ENCODE measurements around the gene CHAF1A.

CHAF1A gene

GRCh38 chr19:4402171-4403004 lies at the start of gene CHAF1A:
Gene CHAF1A, plus strand, starts transcription at chr19:4402640. Its CDS starts 123 bp downstream, at chr19:4402763.
- peak; percentile 82 to 100 (median 99) for DNase-seq

GRCh38 chr19:4352701-4353121 lies 49.7 kb upstream of the CHAF1A start:
- peak in 6 of 51 donors; percentile 9 to 36 (median 20) for DNase-seq

GRCh38 chr19:4354282-4354681 lies 48.2 kb upstream of the CHAF1A start:
- DNase-seq, result no peak

- no peak for DNase-seq
Measured at GRCh38 chr19:4354897-4355296, 47.5 kb upstream of the CHAF1A start.

GRCh38 chr19:4357095-4357797 lies 45.2 kb upstream of the CHAF1A start:
- DNase-seq, result peak in 2 of 51 donors; percentile 4 to 31

GRCh38 chr19:4357921-4358326 lies 44.5 kb upstream of the CHAF1A start:
- DNase-seq, result no peak

- no peak for DNase-seq
Measured at GRCh38 chr19:4358709-4359626, 43.5 kb upstream of the CHAF1A start.

- DNase-seq, result no peak
Measured at GRCh38 chr19:4359627-4360000, 42.8 kb upstream of the CHAF1A start.

GRCh38 chr19:4360081-4360569 lies 42.3 kb upstream of the CHAF1A start:
- no peak for DNase-seq

- no peak for DNase-seq
Measured at GRCh38 chr19:4360641-4361151, 41.7 kb upstream of the CHAF1A start.

GRCh38 chr19:4361152-4362046 lies 41.0 kb upstream of the CHAF1A start:
- no peak for DNase-seq

GRCh38 chr19:4362101-4362828 lies 40.2 kb upstream of the CHAF1A start:
- no peak for DNase-seq

- DNase-seq, result no peak
Measured at GRCh38 chr19:4362831-4363545, 39.5 kb upstream of the CHAF1A start.

GRCh38 chr19:4363571-4364304 lies 38.7 kb upstream of the CHAF1A start:
- no peak for DNase-seq

- DNase-seq, result no peak
Measured at GRCh38 chr19:4365341-4365740, 37.1 kb upstream of the CHAF1A start.

- no peak for DNase-seq
Measured at GRCh38 chr19:4365791-4366665, 36.4 kb upstream of the CHAF1A start.

All from hypothalamus (tissue), 51 donors.